ENCODE results near the gene EPHB2. TPM values are rescaled to one million over a fixed set of nuclear protein-coding genes. Genes with fewer than 3 reads are reported as not detected.
A peak's percentile ranks its signal among the peaks of the same experiment; 100 is the strongest.

EPHB2 gene
- total and polyA plus RNA-seq, 2 of the 13 experiments (the other 11 are each of a cell fraction or from before 2014, with no cell fraction given) = 0.03 to 0.11 TPM

GRCh38 chr1:22963044-22963677 is 252.5 kb downstream of the EPHB2 start (continued):
- TF ChIP-seq ZNF251 (CRISPR knock-in tag; IDR thresholded peaks at IDR 0.05) (no peak), CBFB (CRISPR knock-in tag; IDR thresholded peaks at IDR 0.05) (peak; percentile 34; the same call in 1 of the 2 replicates), HMG20B (CRISPR knock-in tag; conservative IDR thresholded peaks at IDR 0.05) (no peak), ZNF263 (CRISPR knock-in tag; IDR thresholded peaks at IDR 0.05) (peak; percentile 87), ZNF576 (CRISPR knock-in tag; IDR thresholded peaks at IDR 0.05) (no peak), ZNF580 (CRISPR knock-in tag; IDR thresholded peaks at IDR 0.05; ENCODE audit: borderline replicate concordance, low read depth) (peak; percentile 44; the same call in 1 of the 2 replicates), FIP1L1 (IDR thresholded peaks at IDR 0.05; ENCODE audit: borderline replicate concordance, insufficient read depth, low read depth, low read length) (no peak), SMC3 (IDR thresholded peaks at IDR 0.05; ENCODE audit: low read length) (no peak), PHF5A (CRISPR knock-in tag; IDR thresholded peaks at IDR 0.05; ENCODE audit: low read depth, unreplicated experiment) (no peak), ZZZ3 (CRISPR knock-in tag; IDR thresholded peaks at IDR 0.05; ENCODE audit: borderline replicate concordance) (no peak), ATF1 (CRISPR knock-in tag; IDR thresholded peaks at IDR 0.05) (no peak), PHF20 (CRISPR knock-in tag; IDR thresholded peaks at IDR 0.05) (no peak; the same call in 1 of the 2 replicates), ZNF160 (CRISPR knock-in tag; IDR thresholded peaks at IDR 0.05) (no peak; the same call in 1 of the 2 replicates), ZBTB37 (CRISPR knock-in tag; IDR thresholded peaks at IDR 0.05) (no peak), MBD4 (IDR thresholded peaks at IDR 0.05; ENCODE audit: borderline replicate concordance, low read length) (no peak), ZNF274 (CRISPR knock-in tag; IDR thresholded peaks at IDR 0.05) (no peak), ONECUT2 (CRISPR knock-in tag; IDR thresholded peaks at IDR 0.05) (no peak), MXI1 (IDR thresholded peaks at IDR 0.05; ENCODE audit: borderline replicate concordance, low read depth, low read length) (no peak), RFX5 (IDR thresholded peaks at IDR 0.05; ENCODE audit: low read depth, low read length) (no peak)
- TF ChIP-seq, protein P1, sequence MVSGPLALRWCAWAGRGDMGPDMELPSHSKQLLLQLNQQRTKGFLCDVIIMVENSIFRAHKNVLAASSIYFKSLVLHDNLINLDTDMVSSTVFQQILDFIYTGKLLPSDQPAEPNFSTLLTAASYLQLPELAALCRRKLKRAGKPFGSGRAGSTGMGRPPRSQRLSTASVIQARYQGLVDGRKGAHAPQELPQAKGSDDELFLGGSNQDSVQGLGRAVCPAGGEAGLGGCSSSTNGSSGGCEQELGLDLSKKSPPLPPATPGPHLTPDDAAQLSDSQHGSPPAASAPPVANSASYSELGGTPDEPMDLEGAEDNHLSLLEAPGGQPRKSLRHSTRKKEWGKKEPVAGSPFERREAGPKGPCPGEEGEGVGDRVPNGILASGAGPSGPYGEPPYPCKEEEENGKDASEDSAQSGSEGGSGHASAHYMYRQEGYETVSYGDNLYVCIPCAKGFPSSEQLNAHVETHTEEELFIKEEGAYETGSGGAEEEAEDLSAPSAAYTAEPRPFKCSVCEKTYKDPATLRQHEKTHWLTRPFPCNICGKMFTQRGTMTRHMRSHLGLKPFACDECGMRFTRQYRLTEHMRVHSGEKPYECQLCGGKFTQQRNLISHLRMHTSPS (CRISPR knock-in tag; IDR thresholded peaks at IDR 0.05; ENCODE audit: low read depth) = peak; percentile 88; the same call in 1 of the 2 replicates
- TF ChIP-seq, protein P2, sequence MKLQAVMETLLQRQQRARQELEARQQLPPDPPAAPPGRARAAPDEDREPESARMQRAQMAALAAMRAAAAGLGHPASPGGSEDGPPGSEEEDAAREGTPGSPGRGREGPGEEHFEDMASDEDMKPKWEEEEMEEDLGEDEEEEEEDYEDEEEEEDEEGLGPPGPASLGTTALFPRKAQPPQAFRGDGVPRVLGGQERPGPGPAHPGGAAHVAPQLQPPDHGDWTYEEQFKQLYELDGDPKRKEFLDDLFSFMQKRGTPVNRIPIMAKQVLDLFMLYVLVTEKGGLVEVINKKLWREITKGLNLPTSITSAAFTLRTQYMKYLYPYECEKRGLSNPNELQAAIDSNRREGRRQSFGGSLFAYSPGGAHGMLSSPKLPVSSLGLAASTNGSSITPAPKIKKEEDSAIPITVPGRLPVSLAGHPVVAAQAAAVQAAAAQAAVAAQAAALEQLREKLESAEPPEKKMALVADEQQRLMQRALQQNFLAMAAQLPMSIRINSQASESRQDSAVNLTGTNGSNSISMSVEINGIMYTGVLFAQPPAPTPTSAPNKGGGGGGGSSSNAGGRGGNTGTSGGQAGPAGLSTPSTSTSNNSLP (IDR thresholded peaks at IDR 0.05; ENCODE audit: low read depth, low read length) = no peak
- TF ChIP-seq, protein P3, sequence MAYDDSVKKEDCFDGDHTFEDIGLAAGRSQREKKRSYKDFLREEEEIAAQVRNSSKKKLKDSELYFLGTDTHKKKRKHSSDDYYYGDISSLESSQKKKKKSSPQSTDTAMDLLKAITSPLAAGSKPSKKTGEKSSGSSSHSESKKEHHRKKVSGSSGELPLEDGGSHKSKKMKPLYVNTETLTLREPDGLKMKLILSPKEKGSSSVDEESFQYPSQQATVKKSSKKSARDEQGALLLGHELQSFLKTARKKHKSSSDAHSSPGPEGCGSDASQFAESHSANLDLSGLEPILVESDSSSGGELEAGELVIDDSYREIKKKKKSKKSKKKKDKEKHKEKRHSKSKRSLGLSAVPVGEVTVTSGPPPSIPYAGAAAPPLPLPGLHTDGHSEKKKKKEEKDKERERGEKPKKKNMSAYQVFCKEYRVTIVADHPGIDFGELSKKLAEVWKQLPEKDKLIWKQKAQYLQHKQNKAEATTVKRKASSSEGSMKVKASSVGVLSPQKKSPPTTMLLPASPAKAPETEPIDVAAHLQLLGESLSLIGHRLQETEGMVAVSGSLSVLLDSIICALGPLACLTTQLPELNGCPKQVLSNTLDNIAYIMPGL (CRISPR knock-in tag; IDR thresholded peaks at IDR 0.05; ENCODE audit: borderline replicate concordance in 1 of 2, low read depth in 1 of 2) = peak in 1 of 2 experiments; percentile 10; a peak in 2 of 4 replicates

Measured in HepG2 (cell line).